Nephron progenitor cell (in vitro differentiated cells): ENCODE data around the gene DLX1.

Experiments
- DNase-seq: peaks from one replicate; pipeline ENCODE4 v3.0.0; 2021
- H3K27ac Mint-ChIP-seq: 2 replicates; pipeline ENCODE4 v1.8.0; 2021; ENCODE audit warnings: mild to moderate bottlenecking, moderate library complexity, mixed read lengths
- H3K27me3 Mint-ChIP-seq: 2 replicates; pipeline ENCODE4 v1.8.0; 2021; ENCODE audit warnings: mild to moderate bottlenecking, low read depth, mixed read lengths; ENCODE audit not compliant: poor library complexity
- H3K36me3 Mint-ChIP-seq: 2 replicates; pipeline ENCODE4 v1.8.0; 2021; ENCODE audit warnings: low read depth, mixed read lengths
- H3K4me1 Mint-ChIP-seq: 2 replicates; pipeline ENCODE4 v1.8.0; 2021; ENCODE audit warnings: mixed read lengths
- H3K4me3 Mint-ChIP-seq: 2 replicates; pipeline ENCODE4 v1.8.0; 2021; ENCODE audit warnings: mild to moderate bottlenecking, moderate library complexity, mixed read lengths
- H3K9me3 Mint-ChIP-seq: 2 replicates; pipeline ENCODE4 v1.8.0; 2021; ENCODE audit warnings: mild to moderate bottlenecking, moderate library complexity, mixed read lengths
- CTCF ChIP-seq: fragments of 200-600 bp; sonication (generic); IDR thresholded peaks from 2 replicates; pipeline ENCODE4 v1.5.0; 2021; ENCODE audit warnings: antibody characterized with exemption

Gene DLX1

GRCh38 chr2:172099472-172100079, 14.3 kb downstream of the DLX1 start:
- H3K27me3 Mint-ChIP-seq, result peaks cover 95% of the 10 kb centered on the region
- peaks cover 71% of the 10 kb centered on the region for H3K4me1 Mint-ChIP-seq
- H3K9me3 Mint-ChIP-seq, result no peaks in the 10 kb centered on the region
- no peak for TF ChIP-seq CTCF
- DNase-seq, result no peak
- peak overlapping the region; percentile 76 for H3K4me3 Mint-ChIP-seq
- no peak overlapping the region for H3K27ac Mint-ChIP-seq
- H3K36me3 Mint-ChIP-seq, result no peaks in the 10 kb centered on the region

- Mint-ChIP-seq H3K9me3 (no peaks in the 10 kb centered on the region), H3K36me3 (no peaks in the 10 kb centered on the region), H3K27ac (no peak overlapping the region), H3K27me3 (peaks cover 95% of the 10 kb centered on the region), H3K4me3 (peak overlapping the region; percentile 80), H3K4me1 (peaks cover 70% of the 10 kb centered on the region)
- no peak for TF ChIP-seq CTCF
- DNase-seq, result peak; percentile 62
These were observed 15.0 kb downstream of the DLX1 start for GRCh38 chr2:172100080-172100934.

GRCh38 chr2:172100935-172101820, 15.9 kb downstream of the DLX1 start:
- Mint-ChIP-seq H3K9me3 (no peaks in the 10 kb centered on the region), H3K36me3 (no peaks in the 10 kb centered on the region), H3K27me3 (peaks cover 95% of the 10 kb centered on the region), H3K27ac (no peak overlapping the region), H3K4me3 (peak overlapping the region; percentile 85), H3K4me1 (peaks cover 61% of the 10 kb centered on the region)
- TF ChIP-seq CTCF, result no peak
- no peak for DNase-seq

- Mint-ChIP-seq H3K9me3 (no peaks in the 10 kb centered on the region), H3K36me3 (no peaks in the 10 kb centered on the region), H3K4me1 (peaks cover 54% of the 10 kb centered on the region), H3K27ac (no peak overlapping the region), H3K4me3 (peak overlapping the region; percentile 85), H3K27me3 (peaks cover 95% of the 10 kb centered on the region)
- TF ChIP-seq CTCF, result no peak
- no peak for DNase-seq
These were observed 16.6 kb downstream of the DLX1 start for GRCh38 chr2:172101821-172102390.

- Mint-ChIP-seq H3K4me3 (peak within 1 kb of the TSS; percentile 85), H3K9me3 (no peaks in the 10 kb centered on the region), H3K27me3 (peaks cover 95% of the 10 kb centered on the region), H3K27ac (no peak within 1 kb of the TSS), H3K36me3 (no peaks in the 10 kb centered on the region), H3K4me1 (peaks cover 47% of the 10 kb centered on the region)
- DNase-seq, result peak; percentile 92
- no peak for TF ChIP-seq CTCF
These were observed 17.4 kb downstream of the DLX1 start, which contains the start of gene DLX2 for GRCh38 chr2:172102391-172103359. DLX2 (minus strand) TSS chr2:172102900; CDS start chr2:172102538, 362 bp downstream.
